GDM1 (cell line): ENCODE measurements around the gene CHEK2.
"Not testable (repeated sequence)": the region's sequence is repeated elsewhere in the genome, so short reads cannot be mapped to it uniquely, and the experiment has no call there.

Experiments used
- DNase-seq: peaks from one replicate; lab custom pipeline; 2025; lab: John Stamatoyannopoulos, UW

The CHEK2 gene

GRCh38 chr22:28741785-28742561, at the start of gene CHEK2, which contains the start of gene HSCB:
TSS of gene CHEK2 (minus strand) at chr22:28741820. CDS start at chr22:28734721, 7,099 bp downstream.
TSS of gene HSCB (plus strand) at chr22:28742039. CDS start at chr22:28742096, 57 bp downstream.
- peak; percentile 98 for DNase-seq

GRCh38 chr22:28791124-28791523, 49.5 kb upstream of the CHEK2 start:
- no peak for DNase-seq

GRCh38 chr22:28788601-28789000, 47.0 kb upstream of the CHEK2 start:
- no peak for DNase-seq

- no peak for DNase-seq
Observed at GRCh38 chr22:28783786-28784671, 42.4 kb upstream of the CHEK2 start.

GRCh38 chr22:28780296-28780695, 38.7 kb upstream of the CHEK2 start:
- no peak for DNase-seq

- no peak for DNase-seq
Observed at GRCh38 chr22:28779833-28780232, 38.2 kb upstream of the CHEK2 start.

- DNase-seq = no peak
Observed at GRCh38 chr22:28774378-28774777, 32.8 kb upstream of the CHEK2 start.

- no peak for DNase-seq
Observed at GRCh38 chr22:28773461-28773867, 31.8 kb upstream of the CHEK2 start.

- DNase-seq = peak; percentile 91
Observed at GRCh38 chr22:28772633-28773460, 31.2 kb upstream of the CHEK2 start, which contains the start of gene CCDC117. TSS of gene CCDC117 (plus strand) at chr22:28772695. CDS start at chr22:28772850, 155 bp downstream.

GRCh38 chr22:28771195-28771791, 29.7 kb upstream of the CHEK2 start:
- DNase-seq = no peak

- DNase-seq = no peak
Observed at GRCh38 chr22:28769394-28770085, 27.9 kb upstream of the CHEK2 start.

- no peak for DNase-seq
Observed at GRCh38 chr22:28768701-28769393, 27.2 kb upstream of the CHEK2 start.

GRCh38 chr22:28766628-28767027, 25.0 kb upstream of the CHEK2 start:
- DNase-seq = no peak

GRCh38 chr22:28762000-28762399, 20.4 kb upstream of the CHEK2 start:
- not testable (repeated sequence) for DNase-seq

- no peak for DNase-seq
Observed at GRCh38 chr22:28761449-28761755, 19.8 kb upstream of the CHEK2 start.

GRCh38 chr22:28759861-28760560, 18.4 kb upstream of the CHEK2 start:
- DNase-seq = no peak

GRCh38 chr22:28754512-28754911, 12.9 kb upstream of the CHEK2 start:
- DNase-seq = not testable (repeated sequence)

GRCh38 chr22:28750471-28750881, 8.9 kb upstream of the CHEK2 start:
- no peak for DNase-seq

- DNase-seq = no peak
Observed at GRCh38 chr22:28743852-28744251, 2.2 kb upstream of the CHEK2 start.

- DNase-seq = no peak
Observed at GRCh38 chr22:28742562-28742962, 942 bp upstream of the CHEK2 start.
